ENCODE measurements around the gene SLC22A14. TPM values are rescaled to one million over a fixed set of nuclear protein-coding genes. Genes with fewer than 3 reads are reported as not detected.

SLC22A14 gene
- total RNA-seq, 1 experiment from 2014 or later = not detected

DNA sequence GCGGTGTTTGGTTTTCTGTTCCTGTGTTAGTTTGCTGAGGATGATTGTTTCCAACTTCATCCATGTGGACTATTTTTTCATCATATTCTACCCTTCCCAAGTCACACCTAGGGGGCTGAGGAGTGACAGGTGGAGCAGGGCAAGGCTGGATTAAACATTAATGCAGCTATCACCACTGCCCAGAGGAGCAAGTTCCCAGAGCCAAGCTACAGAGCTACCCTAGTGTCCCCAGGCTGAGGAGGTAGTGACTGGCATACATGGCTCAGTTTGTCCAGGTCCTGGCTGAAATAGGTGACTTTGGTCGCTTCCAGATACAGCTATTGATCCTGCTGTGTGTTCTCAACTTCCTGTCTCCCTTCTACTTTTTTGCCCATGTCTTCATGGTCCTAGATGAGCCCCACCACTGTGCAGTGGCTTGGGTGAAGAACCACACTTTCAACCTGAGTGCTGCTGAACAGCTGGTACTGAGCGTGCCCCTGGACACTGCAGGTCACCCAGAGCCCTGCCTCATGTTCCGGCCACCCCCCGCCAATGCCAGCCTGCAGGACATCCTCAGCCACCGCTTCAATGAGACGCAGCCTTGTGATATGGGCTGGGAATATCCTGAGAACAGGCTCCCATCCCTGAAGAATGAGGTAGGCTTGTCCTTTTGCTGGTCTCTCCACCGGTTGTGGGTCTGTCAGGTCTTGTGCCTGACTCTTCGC is 16.3 kb upstream of the SLC22A14 start, which contains the start of gene SLC22A13:
SLC22A13 (plus strand) TSS at position 209 of the 704 bp plus-strand sequence; CDS start at position 258, 49 bp downstream.
- no peaks in the 10 kb centered on the region for H3K36me3 Mint-ChIP-seq (ENCODE audit: insufficient read depth in 1 of 3, low read depth in 3 of 3)
- H3K4me3 Mint-ChIP-seq = no peak within 1 kb of the TSS
- H3T11ph ChIP-seq (ENCODE audit: low read length) = no peak within 1 kb of the TSS
- H2BK12ac ChIP-seq (ENCODE audit: insufficient read length, low read depth, low read length) = no peak within 1 kb of the TSS
- H3K4me2 ChIP-seq (ENCODE audit: insufficient read depth, insufficient read length, low read length) = no peak within 1 kb of the TSS
- TF ChIP-seq, protein P1, sequence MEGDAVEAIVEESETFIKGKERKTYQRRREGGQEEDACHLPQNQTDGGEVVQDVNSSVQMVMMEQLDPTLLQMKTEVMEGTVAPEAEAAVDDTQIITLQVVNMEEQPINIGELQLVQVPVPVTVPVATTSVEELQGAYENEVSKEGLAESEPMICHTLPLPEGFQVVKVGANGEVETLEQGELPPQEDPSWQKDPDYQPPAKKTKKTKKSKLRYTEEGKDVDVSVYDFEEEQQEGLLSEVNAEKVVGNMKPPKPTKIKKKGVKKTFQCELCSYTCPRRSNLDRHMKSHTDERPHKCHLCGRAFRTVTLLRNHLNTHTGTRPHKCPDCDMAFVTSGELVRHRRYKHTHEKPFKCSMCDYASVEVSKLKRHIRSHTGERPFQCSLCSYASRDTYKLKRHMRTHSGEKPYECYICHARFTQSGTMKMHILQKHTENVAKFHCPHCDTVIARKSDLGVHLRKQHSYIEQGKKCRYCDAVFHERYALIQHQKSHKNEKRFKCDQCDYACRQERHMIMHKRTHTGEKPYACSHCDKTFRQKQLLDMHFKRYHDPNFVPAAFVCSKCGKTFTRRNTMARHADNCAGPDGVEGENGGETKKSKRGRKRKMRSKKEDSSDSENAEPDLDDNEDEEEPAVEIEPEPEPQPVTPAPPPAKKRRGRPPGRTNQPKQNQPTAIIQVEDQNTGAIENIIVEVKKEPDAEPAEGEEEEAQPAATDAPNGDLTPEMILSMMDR (conservative IDR thresholded peaks at IDR 0.05) = no peak
- H3K27ac Mint-ChIP-seq = peak within 1 kb of the TSS in 2 of 3 experiments; percentile 23 to 87; a peak in 3 of 7 replicates
- no peaks in the 10 kb centered on the region; the same call in none of the 2 replicates for H3K4me1 ChIP-seq (ENCODE audit: insufficient read depth, low read length)
- no peak within 1 kb of the TSS for H3K56ac ChIP-seq (ENCODE audit: insufficient read length, low read depth, low read length)
- H3K18ac ChIP-seq (ENCODE audit: insufficient read length, low read depth, low read length) = no peak within 1 kb of the TSS
- H4K8ac ChIP-seq (replicated peaks; ENCODE audit: insufficient read length, low read depth, low read length) = no peak within 1 kb of the TSS
- H2BK5ac ChIP-seq (ENCODE audit: insufficient read length, low read length) = no peak within 1 kb of the TSS
- no peaks in the 10 kb centered on the region for H3K23me2 ChIP-seq (ENCODE audit: insufficient read length, low read depth, low read length, poor library complexity, severe bottlenecking)
- no peak within 1 kb of the TSS for H4K91ac ChIP-seq (ENCODE audit: insufficient read length, low read depth, low read length)
- H4K20me1 ChIP-seq (ENCODE audit: control insufficient read depth, insufficient read depth, insufficient read length) = peaks cover 3% of the 10 kb centered on the region
- H3K4me1 Mint-ChIP-seq = peaks cover 20 to 27% of the 10 kb centered on the region in 2 experiments
- no peak within 1 kb of the TSS for H3K4ac ChIP-seq (ENCODE audit: low read depth, low read length)
- no peak within 1 kb of the TSS for H3K9ac ChIP-seq (ENCODE audit: extremely low read depth, insufficient read length, low read length)
- H2BK120ac ChIP-seq (ENCODE audit: low read depth, low read length, poor library complexity, severe bottlenecking) = no peak within 1 kb of the TSS
- H3K79me2 ChIP-seq (ENCODE audit: insufficient read depth, low read length) = no peaks in the 10 kb centered on the region
- H3K9me3 ChIP-seq (ENCODE audit: control insufficient read depth, low read depth, low read length) = no peaks in the 10 kb centered on the region
- no peak for DNase-seq
- H2AFZ ChIP-seq (ENCODE audit: low read length) = no peak within 1 kb of the TSS
- H3K23ac ChIP-seq (ENCODE audit: insufficient read length, low read depth, low read length) = no peak within 1 kb of the TSS
- H3K27ac ChIP-seq (ENCODE audit: insufficient read length, low read depth, low read length) = no peak within 1 kb of the TSS
- H2BK20ac ChIP-seq (ENCODE audit: low read depth, low read length, poor library complexity, severe bottlenecking) = no peak within 1 kb of the TSS
- H3K27me3 Mint-ChIP-seq (ENCODE audit: low read depth) = no peaks in the 10 kb centered on the region
- H2AK5ac ChIP-seq (ENCODE audit: insufficient read length, low read length) = no peak within 1 kb of the TSS
- no peak within 1 kb of the TSS for H4K5ac ChIP-seq (ENCODE audit: insufficient read length, low read depth, low read length)
- no peak within 1 kb of the TSS for H2BK15ac ChIP-seq (ENCODE audit: low read depth, low read length)
- WGBS (ENCODE audit: extremely low coverage, insufficient read length, low lambda C conversion rate) = no CpG with 5 or more reads among the region's 9 CpGs
- H3K9me3 Mint-ChIP-seq = no peaks in the 10 kb centered on the region
- no peaks in the 10 kb centered on the region for H3K79me1 ChIP-seq (ENCODE audit: insufficient read depth, low read depth, low read length, poor library complexity, severe bottlenecking)
- H3K27me3 ChIP-seq (ENCODE audit: insufficient read depth, low read length) = no peaks in the 10 kb centered on the region
- no peak within 1 kb of the TSS for H3K14ac ChIP-seq (ENCODE audit: insufficient read depth, low read length)

Measured in H9 (cell line).